H9 (cell line): ENCODE measurements around the gene DYRK1A. TPM values are rescaled to one million over a fixed set of nuclear protein-coding genes. Genes with fewer than 3 reads are reported as not detected.

Experiments used
- DNase-seq: peaks from one replicate; pipeline ENCODE4 v3.0.0-alpha.2; 2017
- H2AFZ ChIP-seq: one replicate; pipeline ENCODE4 v1.6.1; 2013; ENCODE audit warnings: mild to moderate bottlenecking, low read length, control low read depth, moderate library complexity
- H2AK5ac ChIP-seq: 2 replicates; pipeline ENCODE4 v1.6.1; 2013; ENCODE audit warnings: low read length, control low read depth, mixed read lengths; ENCODE audit not compliant: insufficient read length
- H2BK120ac ChIP-seq: one replicate; pipeline ENCODE4 v1.6.1; 2013; ENCODE audit warnings: low read depth, mild to moderate bottlenecking, low read length, control low read depth, inconsistent platforms; ENCODE audit not compliant: poor library complexity, severe bottlenecking
- H2BK12ac ChIP-seq: 2 replicates; pipeline ENCODE4 v1.6.1; 2013; ENCODE audit warnings: low read length, control low read depth, mixed read lengths, low read depth; ENCODE audit not compliant: insufficient read length
- H2BK15ac ChIP-seq: 2 replicates; pipeline ENCODE4 v1.6.1; 2013; ENCODE audit warnings: low read depth, low read length, control low read depth
- H2BK20ac ChIP-seq: one replicate; pipeline ENCODE4 v1.6.1; 2013; ENCODE audit warnings: low read depth, mild to moderate bottlenecking, low read length, control low read depth, inconsistent platforms; ENCODE audit not compliant: poor library complexity, severe bottlenecking
- H2BK5ac ChIP-seq: 2 replicates; pipeline ENCODE4 v1.6.1; 2013; ENCODE audit warnings: low read length, control low read depth, mixed read lengths; ENCODE audit not compliant: insufficient read length
- H3K14ac ChIP-seq: 2 replicates; pipeline ENCODE4 v1.6.1; 2013; ENCODE audit warnings: low read length, control low read depth; ENCODE audit not compliant: insufficient read depth
- H3K18ac ChIP-seq: 2 replicates; pipeline ENCODE4 v1.6.1; 2013; ENCODE audit warnings: low read depth, mild to moderate bottlenecking, mixed read lengths, low read length, control low read depth; ENCODE audit not compliant: insufficient read length
- H3K23ac ChIP-seq: 2 replicates; pipeline ENCODE4 v1.6.1; 2013; ENCODE audit warnings: low read length, control low read depth, mixed read lengths, low read depth; ENCODE audit not compliant: insufficient read length
- H3K23me2 ChIP-seq: 2 replicates; pipeline ENCODE4 v1.6.1; 2013; ENCODE audit warnings: low read depth, mild to moderate bottlenecking, mixed read lengths, low read length, control low read depth; ENCODE audit not compliant: insufficient read length, poor library complexity, severe bottlenecking
- H3K27ac ChIP-seq: 2 replicates; pipeline ENCODE4 v1.5.1; 2013; ENCODE audit warnings: low read length, control low read depth, mixed read lengths, low read depth; ENCODE audit not compliant: insufficient read length
- H3K27me3 ChIP-seq: 2 replicates; pipeline ENCODE4 v1.6.1; 2013; ENCODE audit warnings: low read length, control low read depth, inconsistent platforms; ENCODE audit not compliant: insufficient read depth
- H3K4ac ChIP-seq: 2 replicates; pipeline ENCODE4 v1.6.1; 2013; ENCODE audit warnings: low read depth, mild to moderate bottlenecking, control low read depth, inconsistent platforms, low read length, moderate library complexity
- H3K4me1 ChIP-seq: 2 replicates; pipeline ENCODE4 v1.6.1; 2013; ENCODE audit warnings: low read length, control low read depth, inconsistent platforms; ENCODE audit not compliant: insufficient read depth
- H3K4me2 ChIP-seq: 2 replicates; pipeline ENCODE4 v1.6.1; 2013; ENCODE audit warnings: low read length, control low read depth, mixed read lengths; ENCODE audit not compliant: insufficient read length, insufficient read depth
- H3K56ac ChIP-seq: 2 replicates; pipeline ENCODE4 v1.6.1; 2013; ENCODE audit warnings: low read depth, mild to moderate bottlenecking, mixed read lengths, low read length, control low read depth; ENCODE audit not compliant: insufficient read length
- H3K79me1 ChIP-seq: 2 replicates; pipeline ENCODE4 v1.6.1; 2013; ENCODE audit warnings: low read depth, mild to moderate bottlenecking, moderate library complexity, low read length, control low read depth, inconsistent platforms; ENCODE audit not compliant: insufficient read depth, poor library complexity, severe bottlenecking
- H3K79me2 ChIP-seq: 2 replicates; pipeline ENCODE4 v1.6.1; 2013; ENCODE audit warnings: low read length, control low read depth, inconsistent platforms; ENCODE audit not compliant: insufficient read depth
- H3K9ac ChIP-seq: 2 replicates; pipeline ENCODE4 v1.6.1; 2013; ENCODE audit warnings: low read length, control low read depth, mixed read lengths; ENCODE audit not compliant: insufficient read length; ENCODE audit errors: extremely low read depth
- H3K9me3 ChIP-seq: one replicate; pipeline ENCODE4 v1.6.1; 2013; ENCODE audit warnings: low read depth, low read length, inconsistent platforms; ENCODE audit not compliant: control insufficient read depth
- H3T11ph ChIP-seq: one replicate; pipeline ENCODE4 v1.6.1; 2013; ENCODE audit warnings: mild to moderate bottlenecking, low read length, control low read depth, inconsistent platforms
- H4K20me1 ChIP-seq: one replicate; pipeline ENCODE4 v1.6.1; 2013; ENCODE audit not compliant: control insufficient read depth, insufficient read length, insufficient read depth
- H4K5ac ChIP-seq: 2 replicates; pipeline ENCODE4 v1.6.1; 2013; ENCODE audit warnings: low read depth, mild to moderate bottlenecking, mixed read lengths, low read length, control low read depth; ENCODE audit not compliant: insufficient read length
- H4K8ac ChIP-seq: replicated peaks from 2 replicates; pipeline ENCODE4 v1.6.1; 2013; ENCODE audit warnings: low read length, control low read depth, mixed read lengths, low read depth; ENCODE audit not compliant: insufficient read length
- H4K91ac ChIP-seq: 2 replicates; pipeline ENCODE4 v1.6.1; 2013; ENCODE audit warnings: low read depth, mild to moderate bottlenecking, moderate library complexity, mixed read lengths, low read length, control low read depth; ENCODE audit not compliant: insufficient read length
- H3K27ac Mint-ChIP-seq, 3 experiments: 2 replicates in 2 of 3; 3 replicates in 1 of 3; pipeline ENCODE4 v1.8.0; 2020 to 2021; ENCODE audit warnings: mixed read lengths in 3 of 3, mild to moderate bottlenecking in 1 of 3, moderate library complexity in 1 of 3
- H3K27me3 Mint-ChIP-seq: 2 replicates; pipeline ENCODE4 v1.8.0; 2021; ENCODE audit warnings: low read depth, mild to moderate bottlenecking, moderate library complexity, mixed read lengths
- H3K36me3 Mint-ChIP-seq, 3 experiments: 2 replicates in 2 of 3; 3 replicates in 1 of 3; pipeline ENCODE4 v1.8.0; 2020 to 2021; ENCODE audit warnings: low read depth in 3 of 3, mixed read lengths in 3 of 3; ENCODE audit not compliant: insufficient read depth in 1 of 3
- H3K4me1 Mint-ChIP-seq, 2 experiments: 2 replicates each; pipeline ENCODE4 v1.8.0; 2020; ENCODE audit warnings: mixed read lengths in 2 of 2
- H3K4me3 Mint-ChIP-seq, 2 experiments: 2 replicates in 1 of 2; 3 replicates in 1 of 2; pipeline ENCODE4 v1.8.0; 2020 to 2021; ENCODE audit warnings: mild to moderate bottlenecking in 2 of 2, mixed read lengths in 2 of 2, moderate library complexity in 1 of 2
- H3K9me3 Mint-ChIP-seq, 2 experiments: 2 replicates in 1 of 2; 3 replicates in 1 of 2; pipeline ENCODE4 v1.8.0; 2020; ENCODE audit warnings: mild to moderate bottlenecking in 2 of 2, mixed read lengths in 2 of 2, moderate library complexity in 1 of 2
- WGBS: extraction: QIAGEN DNeasy Blood & Tissue Kit; methylation state at CpG from one replicate; pipeline ENCODE4 v1.1.7; 2013; ENCODE audit warnings: missing lambda C conversion rate, low lambda C conversion rate, mixed read lengths; ENCODE audit not compliant: insufficient read length; ENCODE audit errors: extremely low coverage; 5-methylcytosine and 5-hydroxymethylcytosine counted together
- total RNA-seq: library from RNA; stranded (reverse); gene quantifications from 2 replicates; pipeline ENCODE4 v1.2.1, GENCODE V29; 2021
- TF ChIP-seq, protein P1 (sequence below): fragments of 200-600 bp; sonication (generic); conservative IDR thresholded peaks from 3 replicates; pipeline ENCODE4 v1.8.0; 2021; ENCODE audit warnings: antibody characterized with exemption, mild to moderate bottlenecking

Gene DYRK1A
- total RNA-seq, 1 experiment from 2014 or later, result 73.6 TPM

DNA sequence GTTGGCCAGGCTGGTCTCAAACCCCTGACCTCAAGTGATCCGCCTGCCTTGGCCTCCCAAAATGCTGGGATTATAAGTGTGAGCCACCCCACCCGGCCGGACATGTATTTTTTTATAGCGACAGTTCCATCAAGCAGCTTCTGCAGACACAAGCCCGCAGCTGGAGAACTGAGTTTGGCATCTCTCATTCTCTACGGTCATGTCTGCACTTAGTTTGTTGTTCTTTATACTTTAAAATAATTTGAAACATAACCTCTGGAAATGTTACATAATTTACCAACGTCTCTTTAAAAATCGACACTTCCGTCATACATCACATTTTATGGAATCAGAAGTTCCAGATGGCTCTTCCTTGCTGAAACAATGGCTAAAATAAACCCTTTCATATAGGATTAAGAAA lies 183.6 kb downstream of the DYRK1A start:
- no peak overlapping the region for H2AFZ ChIP-seq
- H2BK12ac ChIP-seq, result no peak overlapping the region
- no peak overlapping the region for H2BK120ac ChIP-seq
- H3K4me1 Mint-ChIP-seq, result peaks cover 5 to 13% of the 10 kb centered on the region in 2 experiments; a peak in 3 of 4 replicates
- DNase-seq, result no peak
- H3K27ac ChIP-seq, result no peak overlapping the region
- no peaks in the 10 kb centered on the region for H3K36me3 Mint-ChIP-seq
- H3K56ac ChIP-seq, result no peak overlapping the region
- no peak overlapping the region for H3K4me3 Mint-ChIP-seq
- no peak overlapping the region for H3K14ac ChIP-seq
- H3K9ac ChIP-seq, result no peak overlapping the region
- TF ChIP-seq, protein P1, sequence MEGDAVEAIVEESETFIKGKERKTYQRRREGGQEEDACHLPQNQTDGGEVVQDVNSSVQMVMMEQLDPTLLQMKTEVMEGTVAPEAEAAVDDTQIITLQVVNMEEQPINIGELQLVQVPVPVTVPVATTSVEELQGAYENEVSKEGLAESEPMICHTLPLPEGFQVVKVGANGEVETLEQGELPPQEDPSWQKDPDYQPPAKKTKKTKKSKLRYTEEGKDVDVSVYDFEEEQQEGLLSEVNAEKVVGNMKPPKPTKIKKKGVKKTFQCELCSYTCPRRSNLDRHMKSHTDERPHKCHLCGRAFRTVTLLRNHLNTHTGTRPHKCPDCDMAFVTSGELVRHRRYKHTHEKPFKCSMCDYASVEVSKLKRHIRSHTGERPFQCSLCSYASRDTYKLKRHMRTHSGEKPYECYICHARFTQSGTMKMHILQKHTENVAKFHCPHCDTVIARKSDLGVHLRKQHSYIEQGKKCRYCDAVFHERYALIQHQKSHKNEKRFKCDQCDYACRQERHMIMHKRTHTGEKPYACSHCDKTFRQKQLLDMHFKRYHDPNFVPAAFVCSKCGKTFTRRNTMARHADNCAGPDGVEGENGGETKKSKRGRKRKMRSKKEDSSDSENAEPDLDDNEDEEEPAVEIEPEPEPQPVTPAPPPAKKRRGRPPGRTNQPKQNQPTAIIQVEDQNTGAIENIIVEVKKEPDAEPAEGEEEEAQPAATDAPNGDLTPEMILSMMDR, result no peak
- H3K18ac ChIP-seq, result no peak overlapping the region
- no peak overlapping the region for H3K23ac ChIP-seq
- H2BK5ac ChIP-seq, result no peak overlapping the region
- no peak overlapping the region for H3K4ac ChIP-seq
- H3K9me3 Mint-ChIP-seq, result no peaks in the 10 kb centered on the region; a peak in 1 of 5 replicates
- no peaks in the 10 kb centered on the region for H3K79me1 ChIP-seq
- no peaks in the 10 kb centered on the region; the same call in 1 of the 2 replicates for H3K27me3 Mint-ChIP-seq
- H3K27ac Mint-ChIP-seq, result no peak overlapping the region
- no peaks in the 10 kb centered on the region for H3K27me3 ChIP-seq
- H3K9me3 ChIP-seq, result no peaks in the 10 kb centered on the region
- H4K91ac ChIP-seq, result no peak overlapping the region
- H2AK5ac ChIP-seq, result no peak overlapping the region
- no peak overlapping the region for H2BK15ac ChIP-seq
- no peaks in the 10 kb centered on the region for H3K79me2 ChIP-seq
- H3T11ph ChIP-seq, result no peak overlapping the region
- WGBS, result no CpG with 5 or more reads among the region's 9 CpGs
- H3K23me2 ChIP-seq, result no peaks in the 10 kb centered on the region
- H3K4me1 ChIP-seq, result no peaks in the 10 kb centered on the region; the same call in 1 of the 2 replicates
- no peak overlapping the region for H3K4me2 ChIP-seq
- H4K8ac ChIP-seq, result no peak overlapping the region
- no peak overlapping the region for H4K5ac ChIP-seq
- H4K20me1 ChIP-seq, result no peaks in the 10 kb centered on the region
- no peak overlapping the region for H2BK20ac ChIP-seq
